B cell (primary cell): Measurements from ENCODE around the gene RNF34.

Source experiments
- EZH2 ChIP-seq: IDR thresholded peaks from 2 replicates; pipeline ENCODE4 v1.6.1; 2012; ENCODE audit warnings: borderline replicate concordance, low read depth, mild to moderate bottlenecking, moderate library complexity, low read length; ENCODE audit not compliant: insufficient read depth, poor library complexity, severe bottlenecking
- TF ChIP-seq, protein P1 (sequence below): fragments of 200-600 bp; IDR thresholded peaks from one replicate; pipeline ENCODE4 v1.8.0; 2022; ENCODE audit warnings: antibody characterized with exemption, mild to moderate bottlenecking

DNA sequence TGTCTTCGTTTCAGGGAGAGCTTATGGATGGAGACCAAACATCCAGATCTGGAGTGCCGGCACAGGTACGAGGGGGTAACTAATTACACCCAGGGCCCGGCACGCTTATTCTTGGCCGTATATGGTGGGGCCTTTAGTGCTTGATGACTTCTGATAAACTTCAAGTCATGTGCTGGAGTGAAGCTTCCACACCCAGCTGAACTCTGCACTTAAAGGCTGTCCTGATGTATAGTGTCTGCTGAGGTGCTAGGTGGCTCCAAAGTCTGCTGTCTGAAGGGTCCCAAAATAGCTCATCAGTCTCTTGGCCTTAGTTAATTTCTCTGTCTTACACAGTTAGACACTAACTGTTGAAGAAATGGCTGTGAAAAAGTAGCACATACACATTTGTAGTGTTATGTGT is 17.9 kb downstream of the RNF34 start:
- TF ChIP-seq, protein P1, sequence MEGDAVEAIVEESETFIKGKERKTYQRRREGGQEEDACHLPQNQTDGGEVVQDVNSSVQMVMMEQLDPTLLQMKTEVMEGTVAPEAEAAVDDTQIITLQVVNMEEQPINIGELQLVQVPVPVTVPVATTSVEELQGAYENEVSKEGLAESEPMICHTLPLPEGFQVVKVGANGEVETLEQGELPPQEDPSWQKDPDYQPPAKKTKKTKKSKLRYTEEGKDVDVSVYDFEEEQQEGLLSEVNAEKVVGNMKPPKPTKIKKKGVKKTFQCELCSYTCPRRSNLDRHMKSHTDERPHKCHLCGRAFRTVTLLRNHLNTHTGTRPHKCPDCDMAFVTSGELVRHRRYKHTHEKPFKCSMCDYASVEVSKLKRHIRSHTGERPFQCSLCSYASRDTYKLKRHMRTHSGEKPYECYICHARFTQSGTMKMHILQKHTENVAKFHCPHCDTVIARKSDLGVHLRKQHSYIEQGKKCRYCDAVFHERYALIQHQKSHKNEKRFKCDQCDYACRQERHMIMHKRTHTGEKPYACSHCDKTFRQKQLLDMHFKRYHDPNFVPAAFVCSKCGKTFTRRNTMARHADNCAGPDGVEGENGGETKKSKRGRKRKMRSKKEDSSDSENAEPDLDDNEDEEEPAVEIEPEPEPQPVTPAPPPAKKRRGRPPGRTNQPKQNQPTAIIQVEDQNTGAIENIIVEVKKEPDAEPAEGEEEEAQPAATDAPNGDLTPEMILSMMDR, result no peak
- TF ChIP-seq EZH2, result no peak
